Stomach smooth muscle (tissue), 2 donors: ENCODE data around the gene ELMO1.

ENCODE experiments used
- H3K27ac ChIP-seq: one replicate; pipeline ENCODE4 v1.7.0; 2013; ENCODE audit warnings: mild to moderate bottlenecking, low read length, inconsistent platforms
- H3K27me3 ChIP-seq, 2 donors: one replicate each; pipeline ENCODE4 v1.7.0; 2013; ENCODE audit warnings: low read length in 2 of 2; ENCODE audit not compliant: insufficient read depth in 2 of 2, control insufficient read depth in 1 of 2
- H3K36me3 ChIP-seq, 2 donors: one replicate each; pipeline ENCODE4 v1.7.0; 2013; ENCODE audit warnings: low read length in 2 of 2; ENCODE audit not compliant: control insufficient read depth in 2 of 2, insufficient read depth in 2 of 2
- H3K4me1 ChIP-seq: one replicate; pipeline ENCODE4 v1.7.0; 2013; ENCODE audit warnings: low read length; ENCODE audit not compliant: control insufficient read depth, insufficient read depth
- H3K4me3 ChIP-seq, 2 donors: one replicate each; pipeline ENCODE4 v1.7.0; 2013; ENCODE audit warnings: low read length in 2 of 2
- H3K9ac ChIP-seq, 2 donors: one replicate each; pipeline ENCODE4 v1.7.0; 2013; ENCODE audit warnings: low read length in 2 of 2, mild to moderate bottlenecking in 1 of 2
- H3K9me3 ChIP-seq, 2 donors: one replicate each; pipeline ENCODE4 v1.7.0; 2013; ENCODE audit warnings: low read length in 2 of 2; ENCODE audit not compliant: control insufficient read depth in 2 of 2
- donor health status: healthy.
- donor health status: Pancreatic carcinoma.

Gene ELMO1

GRCh38 chr7:37346761-37347160 is 101.9 kb downstream of the ELMO1 start:
- H3K36me3 ChIP-seq: no peaks in the 10 kb centered on the region
- H3K4me1 ChIP-seq: no peaks in the 10 kb centered on the region
- H3K9me3 ChIP-seq: no peaks in the 10 kb centered on the region
- H3K4me3 ChIP-seq: no peak overlapping the region
- no peak overlapping the region for H3K27ac ChIP-seq
- no peaks in the 10 kb centered on the region for H3K27me3 ChIP-seq
- H3K9ac ChIP-seq: no peak overlapping the region

- Histone ChIP-seq H3K9ac (no peak overlapping the region), H3K9me3 (no peaks in the 10 kb centered on the region), H3K4me3 (no peak overlapping the region), H3K36me3 (no peaks in the 10 kb centered on the region), H3K4me1 (no peaks in the 10 kb centered on the region), H3K27me3 (no peaks in the 10 kb centered on the region), H3K27ac (no peak overlapping the region)
These were observed 103.6 kb downstream of the ELMO1 start for GRCh38 chr7:37344886-37345579.

- H3K36me3 ChIP-seq: no peaks in the 10 kb centered on the region
- H3K27ac ChIP-seq: no peak overlapping the region
- H3K9me3 ChIP-seq: no peaks in the 10 kb centered on the region
- no peak overlapping the region for H3K9ac ChIP-seq
- H3K27me3 ChIP-seq: no peaks in the 10 kb centered on the region
- no peak overlapping the region for H3K4me3 ChIP-seq
- H3K4me1 ChIP-seq: no peaks in the 10 kb centered on the region
These were observed 105.8 kb downstream of the ELMO1 start for GRCh38 chr7:37342688-37343471.

GRCh38 chr7:37342176-37342687 is 106.4 kb downstream of the ELMO1 start:
- Histone ChIP-seq H3K27ac (no peak overlapping the region), H3K4me3 (no peak overlapping the region), H3K9ac (no peak overlapping the region), H3K36me3 (no peaks in the 10 kb centered on the region), H3K9me3 (no peaks in the 10 kb centered on the region), H3K4me1 (no peaks in the 10 kb centered on the region), H3K27me3 (no peaks in the 10 kb centered on the region)

GRCh38 chr7:37341033-37341630 is 107.5 kb downstream of the ELMO1 start:
- Histone ChIP-seq H3K36me3 (no peaks in the 10 kb centered on the region), H3K4me3 (no peak overlapping the region), H3K4me1 (no peaks in the 10 kb centered on the region), H3K9me3 (no peaks in the 10 kb centered on the region), H3K9ac (no peak overlapping the region), H3K27me3 (no peaks in the 10 kb centered on the region), H3K27ac (no peak overlapping the region)

GRCh38 chr7:37338966-37339365 is 109.7 kb downstream of the ELMO1 start:
- Histone ChIP-seq H3K36me3 (no peaks in the 10 kb centered on the region), H3K27me3 (no peaks in the 10 kb centered on the region), H3K27ac (no peak overlapping the region), H3K4me1 (no peaks in the 10 kb centered on the region), H3K4me3 (no peak overlapping the region), H3K9me3 (no peaks in the 10 kb centered on the region), H3K9ac (no peak overlapping the region)

GRCh38 chr7:37337522-37337921 is 111.1 kb downstream of the ELMO1 start:
- no peaks in the 10 kb centered on the region for H3K9me3 ChIP-seq
- no peaks in the 10 kb centered on the region for H3K27me3 ChIP-seq
- H3K4me1 ChIP-seq: no peaks in the 10 kb centered on the region

GRCh38 chr7:37336259-37336658 is 112.4 kb downstream of the ELMO1 start:
- Histone ChIP-seq H3K9ac (no peak overlapping the region), H3K4me3 (no peak overlapping the region), H3K4me1 (no peaks in the 10 kb centered on the region), H3K9me3 (no peaks in the 10 kb centered on the region), H3K36me3 (no peaks in the 10 kb centered on the region), H3K27me3 (no peaks in the 10 kb centered on the region), H3K27ac (no peak overlapping the region)

More at GRCh38 chr7:37337522-37337921, 111.1 kb downstream of the ELMO1 start:
- Histone ChIP-seq H3K36me3 (no peaks in the 10 kb centered on the region), H3K4me3 (no peak overlapping the region), H3K9ac (no peak overlapping the region), H3K27ac (no peak overlapping the region)

GRCh38 chr7:37333075-37333474 is 115.6 kb downstream of the ELMO1 start:
- no peak overlapping the region for H3K27ac ChIP-seq

GRCh38 chr7:37332243-37333016 is 116.2 kb downstream of the ELMO1 start:
- Histone ChIP-seq H3K4me1 (no peaks in the 10 kb centered on the region), H3K4me3 (no peak overlapping the region), H3K36me3 (no peaks in the 10 kb centered on the region), H3K27ac (no peak overlapping the region), H3K9ac (no peak overlapping the region), H3K9me3 (no peaks in the 10 kb centered on the region), H3K27me3 (no peaks in the 10 kb centered on the region)

More at GRCh38 chr7:37333075-37333474, 115.6 kb downstream of the ELMO1 start:
- H3K4me1 ChIP-seq: no peaks in the 10 kb centered on the region
- no peaks in the 10 kb centered on the region for H3K27me3 ChIP-seq
- no peaks in the 10 kb centered on the region for H3K9me3 ChIP-seq
- H3K4me3 ChIP-seq: no peak overlapping the region
- no peak overlapping the region for H3K9ac ChIP-seq
- H3K36me3 ChIP-seq: no peaks in the 10 kb centered on the region
